Measurements from ENCODE around the gene AMD1. TPM values are rescaled to one million over a fixed set of nuclear protein-coding genes. Genes with fewer than 3 reads are reported as not detected.

Gene AMD1
- total RNA-seq, 1 experiment from 2014 or later = 46.4 TPM

- peaks cover 47% of the 10 kb centered on the region for H3K4me1 ChIP-seq (replicated peaks; ENCODE audit: insufficient read depth)
- 0 out of 2 replicates have a peak, but pooled peaks cover 3% of the 10 kb centered on the region for H3K36me3 ChIP-seq (ENCODE audit: low read depth)
- H4K20me1 ChIP-seq (ENCODE audit: insufficient read depth) = peaks cover 99% of the 10 kb centered on the region
- peaks cover 100% of the 10 kb centered on the region for H3K79me2 ChIP-seq (ENCODE audit: low read depth)
- intact Hi-C loops (cut with micrococcal nuclease; ENCODE audit: unreplicated experiment) = no loop called here
- no peaks in the 10 kb centered on the region for H3K27me3 ChIP-seq (ENCODE audit: insufficient read depth, low read depth)
- ChIA-PET POLR2A (ENCODE audit: unreplicated experiment) (no interaction called here), CTCF (no interaction called here)
- H3K9me2 ChIP-seq (ENCODE audit: insufficient read depth) = no peaks in the 10 kb centered on the region
- H3K4me3 ChIP-seq = no peak overlapping the region
- BruUV-seq (replicated peaks) = no TSS peak
- H3F3A ChIP-seq (ENCODE audit: insufficient read depth, low read depth) = peaks cover 21% of the 10 kb centered on the region
- H2AFZ ChIP-seq = no peak overlapping the region
- no peak for DNase-seq
- peak overlapping the region; percentile 79 for H3K4me2 ChIP-seq
- TF ChIP-seq EZH2 (IDR thresholded peaks at IDR 0.05; ENCODE audit: low read depth) = no peak
- TF ChIP-seq CTCF (conservative IDR thresholded peaks at IDR 0.05) = no peak
- H3K9me3 ChIP-seq (ENCODE audit: insufficient read depth, low read depth) = no peaks in the 10 kb centered on the region
- no peak overlapping the region for H3K27ac ChIP-seq
These were observed 6.1 kb downstream of the AMD1 start for GRCh38 chr6:110880651-110881050.

- peak overlapping the region; percentile 13; the same call in 1 of the 2 replicates for H3K4me2 ChIP-seq
- no peak overlapping the region for H3K4me3 ChIP-seq
- H3F3A ChIP-seq (ENCODE audit: insufficient read depth, low read depth) = peaks cover 26% of the 10 kb centered on the region
- no peaks in the 10 kb centered on the region for H3K27me3 ChIP-seq (ENCODE audit: insufficient read depth, low read depth)
- no peak overlapping the region for H3K27ac ChIP-seq
- BruUV-seq (replicated peaks) = no TSS peak
- no peak for DNase-seq
- H3K9me2 ChIP-seq (ENCODE audit: insufficient read depth) = no peaks in the 10 kb centered on the region
- peaks cover 100% of the 10 kb centered on the region for H3K79me2 ChIP-seq (ENCODE audit: low read depth)
- H3K36me3 ChIP-seq (ENCODE audit: low read depth) = 0 out of 2 replicates have a peak, but pooled peaks cover 3% of the 10 kb centered on the region
- POLR2A ChIA-PET (ENCODE audit: unreplicated experiment) = no interaction called here
- intact Hi-C loops (cut with micrococcal nuclease; ENCODE audit: unreplicated experiment) = no loop called here
- CTCF ChIA-PET = interaction anchor here (0.7 kb wide), 2 partner anchors 239 to 351 kb away, joined by 3 to 6 read pairs; no protein-coding TSS in a partner anchor
- no peaks in the 10 kb centered on the region for H3K9me3 ChIP-seq (ENCODE audit: insufficient read depth, low read depth)
- peaks cover 100% of the 10 kb centered on the region for H4K20me1 ChIP-seq (ENCODE audit: insufficient read depth)
- H2AFZ ChIP-seq = no peak overlapping the region
- peaks cover 47% of the 10 kb centered on the region for H3K4me1 ChIP-seq (replicated peaks; ENCODE audit: insufficient read depth)
- TF ChIP-seq EZH2 (IDR thresholded peaks at IDR 0.05; ENCODE audit: low read depth) (no peak), CTCF (conservative IDR thresholded peaks at IDR 0.05) (no peak)
These were observed 7.1 kb downstream of the AMD1 start for GRCh38 chr6:110881546-110882273.

- H3K36me3 ChIP-seq (ENCODE audit: low read depth) = 0 out of 2 replicates have a peak, but pooled peaks cover 3% of the 10 kb centered on the region
- peaks cover 100% of the 10 kb centered on the region for H3K79me2 ChIP-seq (ENCODE audit: low read depth)
- H3K4me1 ChIP-seq (replicated peaks; ENCODE audit: insufficient read depth) = peaks cover 44% of the 10 kb centered on the region
- no peak for DNase-seq
- no peak overlapping the region for H3K4me3 ChIP-seq
- CTCF ChIA-PET = interaction anchor here (0.7 kb wide), 2 partner anchors 239 to 351 kb away, joined by 3 to 6 read pairs; no protein-coding TSS in a partner anchor
- H4K20me1 ChIP-seq (ENCODE audit: insufficient read depth) = peaks cover 100% of the 10 kb centered on the region
- peak overlapping the region; percentile 13; the same call in 1 of the 2 replicates for H3K4me2 ChIP-seq
- intact Hi-C loops (cut with micrococcal nuclease; ENCODE audit: unreplicated experiment) = no loop called here
- no peaks in the 10 kb centered on the region for H3K27me3 ChIP-seq (ENCODE audit: insufficient read depth, low read depth)
- H3K9me3 ChIP-seq (ENCODE audit: insufficient read depth, low read depth) = no peaks in the 10 kb centered on the region
- peaks cover 28% of the 10 kb centered on the region for H3F3A ChIP-seq (ENCODE audit: insufficient read depth, low read depth)
- no peak overlapping the region for H2AFZ ChIP-seq
- no peak overlapping the region for H3K27ac ChIP-seq
- TF ChIP-seq EZH2 (IDR thresholded peaks at IDR 0.05; ENCODE audit: low read depth) = no peak
- no peak for TF ChIP-seq CTCF (conservative IDR thresholded peaks at IDR 0.05)
- H3K9me2 ChIP-seq (ENCODE audit: insufficient read depth) = no peaks in the 10 kb centered on the region
- POLR2A ChIA-PET (ENCODE audit: unreplicated experiment) = no interaction called here
- BruUV-seq (replicated peaks) = no TSS peak
These were observed 7.7 kb downstream of the AMD1 start for GRCh38 chr6:110882274-110882619.
